Mucosa of descending colon (tissue), 3 donors: ENCODE measurements around the gene ZC3H12D. TPM values are rescaled to one million over a fixed set of nuclear protein-coding genes. Genes with fewer than 3 reads are reported as not detected.

ENCODE experiments used
- ATAC-seq: fragments of 200-7000 bp; cut with Tn5 transposase; one replicate; pipeline ENCODE4 v1.9.1; 2020; ENCODE audit warnings: mild to moderate bottlenecking, moderate library complexity
- DNase-seq, 3 donors: peaks; one replicate each; pipeline ENCODE4 v3.0.0-alpha.2; 2020
- H3K36me3 ChIP-seq: fragments of 200-600 bp; one replicate; pipeline ENCODE4 v1.8.0; 2021; ENCODE audit warnings: low read depth, mild to moderate bottlenecking
- H3K4me1 ChIP-seq: fragments of 200-600 bp; one replicate; pipeline ENCODE4 v1.8.0; 2021; ENCODE audit warnings: low read depth, mild to moderate bottlenecking
- H3K4me3 ChIP-seq: fragments of 200-600 bp; one replicate; pipeline ENCODE4 v1.8.0; 2021; ENCODE audit warnings: mild to moderate bottlenecking
- H3K9me3 ChIP-seq: fragments of 200-600 bp; one replicate; pipeline ENCODE4 v1.8.0; 2021; ENCODE audit warnings: mild to moderate bottlenecking
- CTCF ChIP-seq: fragments of 200-600 bp; IDR thresholded peaks from one replicate; pipeline ENCODE4 v1.8.0; 2022; ENCODE audit warnings: antibody characterized with exemption, mild to moderate bottlenecking
- intact Hi-C, 2 donors: fragments of 100-400 bp; cut with DNase I in 1 of 2; cut with micrococcal nuclease in 1 of 2; formaldehyde crosslinking; loops; one replicate each; pipeline versions ENCODE4 v1.11.0 to v1.11.1; 2022; cut with DNase I, micrococcal nuclease
- total RNA-seq, 3 donors: library from RNA; stranded (reverse); fragmentation: NEBNext Ultra II Directional in 2 of 3; extraction: Animal tissue kit (Norgen Biotek cat#: 25700) in 2 of 3; gene quantifications; one replicate each; pipeline versions ENCODE4 v1.2.1 to v1.2.4, GENCODE V29; 2021 to 2023
- donor health status: DM: no; HTN: no; CAD: no; lungs with moderate emphysema.
- donor health status: DM: no; HTN: no; CAD: no.
- donor health status: DM: no; HTN: yes; CAD: no.

Gene ZC3H12D
- total RNA-seq, 3 donors from 2014 or later = 5.2 to 9.1 (median 8.9) TPM

- no peaks in the 10 kb centered on the region for H3K9me3 ChIP-seq
- no peak for TF ChIP-seq CTCF
- peaks cover 31% of the 10 kb centered on the region for H3K4me1 ChIP-seq
- no peak for ATAC-seq
- no peaks in the 10 kb centered on the region for H3K36me3 ChIP-seq
- intact Hi-C loops = no loop called here
- DNase-seq = no peak
- no peak overlapping the region for H3K4me3 ChIP-seq
Observed at GRCh38 chr6:149455031-149455732, 29.6 kb downstream of the ZC3H12D start.

- H3K9me3 ChIP-seq = no peaks in the 10 kb centered on the region
- no peak overlapping the region for H3K4me3 ChIP-seq
- peak; percentile 84 to 90 (median 87) for DNase-seq
- H3K4me1 ChIP-seq = peaks cover 32% of the 10 kb centered on the region
- no peaks in the 10 kb centered on the region for H3K36me3 ChIP-seq
- ATAC-seq = peak; percentile 78
- no peak for TF ChIP-seq CTCF
- intact Hi-C loops = no loop called here
Observed at GRCh38 chr6:149454346-149454848, 30.4 kb downstream of the ZC3H12D start.

- intact Hi-C loops = no loop called here
- Histone ChIP-seq H3K9me3 (no peaks in the 10 kb centered on the region), H3K4me1 (peaks cover 32% of the 10 kb centered on the region), H3K36me3 (no peaks in the 10 kb centered on the region), H3K4me3 (no peak overlapping the region)
- DNase-seq (peak in 1 of 3 donors; percentile 49), ATAC-seq (peak; percentile 6)
- no peak for TF ChIP-seq CTCF
Observed at GRCh38 chr6:149453597-149454345, 31.0 kb downstream of the ZC3H12D start.

- peak in 1 of 3 donors; percentile 51 for DNase-seq
- Histone ChIP-seq H3K9me3 (no peaks in the 10 kb centered on the region), H3K36me3 (no peaks in the 10 kb centered on the region), H3K4me3 (no peak overlapping the region), H3K4me1 (peaks cover 32% of the 10 kb centered on the region)
- TF ChIP-seq CTCF = no peak
- ATAC-seq = peak; percentile 13
- intact Hi-C loops = no loop called here
Observed at GRCh38 chr6:149452037-149452939, 32.5 kb downstream of the ZC3H12D start.

- Histone ChIP-seq H3K9me3 (no peaks in the 10 kb centered on the region), H3K4me1 (peaks cover 32% of the 10 kb centered on the region), H3K36me3 (no peaks in the 10 kb centered on the region), H3K4me3 (peak overlapping the region; percentile 17)
- DNase-seq (peak; percentile 75 to 91 (median 84)), ATAC-seq (peak; percentile 65)
- TF ChIP-seq CTCF = no peak
- intact Hi-C loops = no loop called here
Observed at GRCh38 chr6:149451376-149452036, 33.3 kb downstream of the ZC3H12D start.
